Transverse colon (tissue), 4 donors: Measurements from ENCODE around the gene MYOF.

Experiments
- EP300 ChIP-seq: sonication (generic); formaldehyde crosslinking; IDR thresholded peaks from one replicate; pipeline ENCODE4 v1.6.1; 2017; ENCODE audit warnings: antibody characterized with exemption, low read depth
- POLR2A ChIP-seq: fragments of 450-650 bp; IDR thresholded peaks from one replicate; pipeline ENCODE4 v1.6.1; 2016; ENCODE audit warnings: antibody characterized with exemption, mild to moderate bottlenecking, moderate library complexity
- POLR2AphosphoS5 ChIP-seq, 3 donors: sonication (generic); formaldehyde crosslinking; IDR thresholded peaks; one replicate each; pipeline ENCODE4 v1.6.1; 2016; ENCODE audit warnings: antibody characterized with exemption in 3 of 3
- TF ChIP-seq, protein P1 (sequence below), 5 experiments: fragments of 200-600 bp in 3 of 5; fragments of 450-650 bp in 2 of 5; sonication (generic) in 3 of 5; IDR thresholded peaks; 1 replicate in 2 of 5; 2 replicates in 3 of 5; pipeline ENCODE4 v1.5.1; 2016 to 2017; ENCODE audit warnings: antibody characterized with exemption in 5 of 5, inconsistent platforms in 3 of 5, mild to moderate bottlenecking in 2 of 5, moderate library complexity in 1 of 5

DNA sequence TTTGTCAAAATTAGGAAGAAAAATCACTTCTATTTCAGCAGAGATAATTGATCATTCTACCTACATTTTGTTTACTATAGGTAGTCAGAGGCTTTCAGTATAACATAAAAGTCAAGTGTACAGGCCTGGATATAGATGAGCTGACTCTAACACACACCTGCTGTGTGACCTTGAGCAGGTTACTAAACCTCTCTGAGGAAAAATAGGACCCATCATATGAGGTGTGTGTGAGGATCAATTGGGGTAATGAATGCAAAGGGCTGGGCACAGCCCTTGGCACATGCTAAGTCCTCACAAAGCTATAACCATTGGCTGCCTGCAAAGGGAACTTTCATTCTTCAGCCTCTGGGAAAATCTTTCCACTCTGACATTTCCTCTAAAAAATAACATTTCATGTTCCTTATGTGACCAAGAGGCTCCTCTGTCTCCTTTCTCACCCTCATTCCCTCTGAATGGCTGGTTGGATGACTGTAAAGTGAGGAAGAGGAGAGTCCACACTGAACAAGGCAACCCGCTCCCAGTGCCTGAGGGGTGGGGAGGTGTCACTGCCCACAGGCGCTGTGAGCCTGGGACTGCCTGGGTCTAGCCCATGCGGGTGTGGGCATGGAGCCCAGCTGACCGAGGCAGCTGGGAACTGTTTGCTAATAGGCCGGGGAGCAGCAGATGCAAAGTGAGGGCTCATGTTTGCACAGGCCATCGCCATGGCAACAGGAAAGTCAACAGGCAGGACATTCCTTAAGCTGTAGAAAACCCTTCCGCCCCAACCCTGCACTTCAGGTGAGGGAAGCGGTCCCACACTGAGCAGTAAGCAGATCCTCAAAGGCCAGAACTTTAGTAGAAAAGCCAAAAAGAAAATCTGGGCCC is 36.8 kb downstream of the MYOF start:
- TF ChIP-seq, protein P1, sequence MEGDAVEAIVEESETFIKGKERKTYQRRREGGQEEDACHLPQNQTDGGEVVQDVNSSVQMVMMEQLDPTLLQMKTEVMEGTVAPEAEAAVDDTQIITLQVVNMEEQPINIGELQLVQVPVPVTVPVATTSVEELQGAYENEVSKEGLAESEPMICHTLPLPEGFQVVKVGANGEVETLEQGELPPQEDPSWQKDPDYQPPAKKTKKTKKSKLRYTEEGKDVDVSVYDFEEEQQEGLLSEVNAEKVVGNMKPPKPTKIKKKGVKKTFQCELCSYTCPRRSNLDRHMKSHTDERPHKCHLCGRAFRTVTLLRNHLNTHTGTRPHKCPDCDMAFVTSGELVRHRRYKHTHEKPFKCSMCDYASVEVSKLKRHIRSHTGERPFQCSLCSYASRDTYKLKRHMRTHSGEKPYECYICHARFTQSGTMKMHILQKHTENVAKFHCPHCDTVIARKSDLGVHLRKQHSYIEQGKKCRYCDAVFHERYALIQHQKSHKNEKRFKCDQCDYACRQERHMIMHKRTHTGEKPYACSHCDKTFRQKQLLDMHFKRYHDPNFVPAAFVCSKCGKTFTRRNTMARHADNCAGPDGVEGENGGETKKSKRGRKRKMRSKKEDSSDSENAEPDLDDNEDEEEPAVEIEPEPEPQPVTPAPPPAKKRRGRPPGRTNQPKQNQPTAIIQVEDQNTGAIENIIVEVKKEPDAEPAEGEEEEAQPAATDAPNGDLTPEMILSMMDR (IDR thresholded peaks at IDR 0.05), result no peak
- TF ChIP-seq POLR2A (peak; percentile 67), EP300 (peak; percentile 48), POLR2AphosphoS5 (IDR thresholded peaks at IDR 0.05) (peak; percentile 82 to 91 (median 86))
